Uterus (tissue), 4 donors: ENCODE measurements around the gene RUNX1. TPM values are rescaled to one million over a fixed set of nuclear protein-coding genes. Genes with fewer than 3 reads are reported as not detected.

Experiments
- DNase-seq, 2 donors: peaks; one replicate each; pipeline ENCODE4 v3.0.0-alpha.2; 2019 to 2020
- H3K27ac ChIP-seq, 2 donors: fragments of 200-600 bp; sonication (generic); 1 replicate in 1 of 2; 2 replicates in 1 of 2; pipeline ENCODE4 v1.5.1; 2016 to 2018
- H3K27me3 ChIP-seq, 2 donors: fragments of 200-600 bp; sonication (generic); one replicate each; pipeline ENCODE4 v1.5.1; 2018 to 2019; ENCODE audit warnings: control low read depth in 1 of 2
- H3K36me3 ChIP-seq, 2 donors: fragments of 200-600 bp; sonication (generic); one replicate each; pipeline ENCODE4 v1.5.1; 2019; ENCODE audit warnings: control low read depth in 1 of 2
- H3K4me1 ChIP-seq, 2 donors: fragments of 200-600 bp; sonication (generic); one replicate each; pipeline ENCODE4 v1.5.1; 2018 to 2019; ENCODE audit warnings: control low read depth in 1 of 2
- H3K4me3 ChIP-seq, 2 donors: fragments of 200-600 bp; sonication (generic); 1 replicate in 1 of 2; 2 replicates in 1 of 2; pipeline ENCODE4 v1.5.1; 2018 to 2019; ENCODE audit warnings: mild to moderate bottlenecking in 1 of 2
- H3K9me3 ChIP-seq, 2 donors: fragments of 200-600 bp; sonication (generic); one replicate each; pipeline ENCODE4 v1.5.1; 2019; ENCODE audit warnings: control low read depth in 1 of 2
- POLR2A ChIP-seq, 2 donors: fragments of 450-650 bp; IDR thresholded peaks; one replicate each; pipeline ENCODE4 v1.6.1; 2016; ENCODE audit warnings: antibody characterized with exemption in 2 of 2, mild to moderate bottlenecking in 1 of 2, moderate library complexity in 1 of 2
- intact Hi-C: fragments of 100-400 bp; cut with DNase I; formaldehyde crosslinking; loops from one replicate; pipeline ENCODE4 v1.15.1; 2023; ENCODE audit warnings: low total_unique reads
- total RNA-seq, 4 donors: library from RNA; depleted of rRNA in 3 of 4; stranded (reverse); fragments of >200 nt in 3 of 4; gene quantifications; one replicate each; pipeline versions ENCODE4 v1.1.0 to v1.2.4, GENCODE V29; 2014 to 2023
- TF ChIP-seq, protein P1 (sequence below), 4 experiments: fragments of 200-600 bp in 2 of 4; fragments of 450-650 bp in 2 of 4; sonication (generic) in 2 of 4; IDR thresholded peaks; one replicate each; pipeline ENCODE4 v1.5.1; 2016 to 2019; ENCODE audit warnings: antibody characterized with exemption in 4 of 4, mild to moderate bottlenecking in 2 of 4, moderate library complexity in 1 of 4
- donor health status: DM: yes; HTN: yes; CAD: no.

RUNX1 gene
- total RNA-seq, 4 donors from 2014 or later, result under 0.01 to 13.2 (median 8.7) TPM

DNA sequence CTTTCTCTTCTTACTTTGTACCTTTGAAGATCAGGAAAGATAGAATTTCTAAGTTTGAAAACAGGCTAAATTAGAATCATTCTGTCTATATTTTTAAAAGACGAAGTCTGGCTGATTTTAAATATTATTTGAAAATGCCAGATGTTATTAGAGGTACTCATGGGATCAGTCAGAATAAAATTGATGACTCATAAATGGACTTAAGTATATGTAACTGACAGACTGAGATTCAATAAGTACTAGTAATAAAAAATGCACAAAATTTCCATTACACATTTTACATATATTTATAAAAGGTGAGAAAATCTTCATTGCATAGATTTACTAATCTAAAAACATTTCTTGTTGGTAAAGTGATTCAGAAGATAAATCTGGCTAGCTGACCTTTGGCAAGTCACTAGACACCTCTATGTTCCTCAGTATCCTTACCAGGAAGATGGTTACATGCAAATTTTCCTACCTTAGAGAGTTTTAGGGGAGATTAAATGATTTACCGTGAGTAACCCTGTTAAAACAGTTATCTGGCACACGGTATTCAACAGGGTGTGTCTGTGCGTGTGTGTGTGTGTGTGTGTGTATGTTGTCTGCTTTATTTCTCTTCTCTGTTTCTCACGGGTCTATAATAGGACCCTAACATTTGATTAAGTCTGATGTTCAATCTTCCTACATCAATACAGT lies 189.0 kb downstream of the RUNX1 start:
- TF ChIP-seq, protein P1, sequence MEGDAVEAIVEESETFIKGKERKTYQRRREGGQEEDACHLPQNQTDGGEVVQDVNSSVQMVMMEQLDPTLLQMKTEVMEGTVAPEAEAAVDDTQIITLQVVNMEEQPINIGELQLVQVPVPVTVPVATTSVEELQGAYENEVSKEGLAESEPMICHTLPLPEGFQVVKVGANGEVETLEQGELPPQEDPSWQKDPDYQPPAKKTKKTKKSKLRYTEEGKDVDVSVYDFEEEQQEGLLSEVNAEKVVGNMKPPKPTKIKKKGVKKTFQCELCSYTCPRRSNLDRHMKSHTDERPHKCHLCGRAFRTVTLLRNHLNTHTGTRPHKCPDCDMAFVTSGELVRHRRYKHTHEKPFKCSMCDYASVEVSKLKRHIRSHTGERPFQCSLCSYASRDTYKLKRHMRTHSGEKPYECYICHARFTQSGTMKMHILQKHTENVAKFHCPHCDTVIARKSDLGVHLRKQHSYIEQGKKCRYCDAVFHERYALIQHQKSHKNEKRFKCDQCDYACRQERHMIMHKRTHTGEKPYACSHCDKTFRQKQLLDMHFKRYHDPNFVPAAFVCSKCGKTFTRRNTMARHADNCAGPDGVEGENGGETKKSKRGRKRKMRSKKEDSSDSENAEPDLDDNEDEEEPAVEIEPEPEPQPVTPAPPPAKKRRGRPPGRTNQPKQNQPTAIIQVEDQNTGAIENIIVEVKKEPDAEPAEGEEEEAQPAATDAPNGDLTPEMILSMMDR (IDR thresholded peaks at IDR 0.05), result no peak
- no peak for TF ChIP-seq POLR2A (IDR thresholded peaks at IDR 0.05)
- DNase-seq, result no peak
- H3K27ac ChIP-seq, result no peak overlapping the region
- H3K27me3 ChIP-seq, result no peaks in the 10 kb centered on the region
- H3K9me3 ChIP-seq, result no peaks in the 10 kb centered on the region
- intact Hi-C loops, result no loop called here
- no peaks in the 10 kb centered on the region for H3K4me1 ChIP-seq
- H3K36me3 ChIP-seq, result no peaks in the 10 kb centered on the region
- H3K4me3 ChIP-seq, result no peak overlapping the region

DNA sequence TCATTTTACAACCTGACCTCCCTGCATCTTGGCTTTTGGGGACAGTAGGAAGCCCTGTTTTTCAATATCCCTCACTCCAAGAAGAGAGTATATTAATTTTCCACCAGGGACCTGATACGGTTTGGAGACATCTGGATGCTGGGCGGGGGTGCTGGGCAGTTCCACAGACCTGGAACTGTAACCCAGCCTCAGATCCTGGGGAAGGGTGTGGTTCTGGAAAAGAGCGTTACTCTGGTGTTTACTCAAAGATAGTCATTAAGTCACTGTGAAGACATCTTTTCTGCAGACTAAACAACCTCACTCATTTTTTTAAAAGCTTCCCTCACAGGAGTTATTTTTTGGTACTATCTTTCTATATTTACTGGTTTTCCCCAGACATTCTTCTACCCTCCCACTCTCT lies 190.5 kb downstream of the RUNX1 start:
- H3K4me3 ChIP-seq, result no peak overlapping the region
- intact Hi-C loops, result no loop called here
- no peaks in the 10 kb centered on the region for H3K9me3 ChIP-seq
- no peak for DNase-seq
- TF ChIP-seq POLR2A (IDR thresholded peaks at IDR 0.05), result no peak
- TF ChIP-seq, protein P1 (IDR thresholded peaks at IDR 0.05), result no peak
- H3K27ac ChIP-seq, result no peak overlapping the region
- no peaks in the 10 kb centered on the region for H3K27me3 ChIP-seq
- H3K36me3 ChIP-seq, result no peaks in the 10 kb centered on the region
- H3K4me1 ChIP-seq, result no peaks in the 10 kb centered on the region

DNA sequence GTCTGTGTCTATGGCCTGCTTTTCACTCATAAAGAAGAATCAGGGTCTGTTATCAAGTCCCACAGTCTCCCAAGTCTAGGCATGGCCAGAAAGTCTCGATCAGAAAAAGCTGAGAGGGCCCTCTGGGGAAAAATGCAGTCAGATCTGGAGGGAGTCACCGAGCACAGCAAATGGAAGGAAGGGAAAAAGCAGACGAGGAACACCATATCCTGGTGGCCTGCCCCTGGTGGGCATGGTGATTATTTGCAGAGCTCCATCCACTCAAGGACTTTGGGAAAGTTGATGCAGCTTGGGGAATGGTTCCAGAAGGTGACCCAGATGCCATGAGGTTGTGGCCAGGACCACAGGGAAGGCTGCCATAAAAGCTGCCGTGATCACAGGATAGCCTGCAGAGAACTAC lies 191.2 kb downstream of the RUNX1 start:
- Histone ChIP-seq H3K27me3 (no peaks in the 10 kb centered on the region), H3K4me3 (no peak overlapping the region), H3K4me1 (no peaks in the 10 kb centered on the region), H3K36me3 (no peaks in the 10 kb centered on the region), H3K27ac (no peak overlapping the region), H3K9me3 (no peaks in the 10 kb centered on the region)
- DNase-seq, result no peak
- intact Hi-C loops, result no loop called here
- TF ChIP-seq, protein P1 (IDR thresholded peaks at IDR 0.05), result no peak
- no peak for TF ChIP-seq POLR2A (IDR thresholded peaks at IDR 0.05)

DNA sequence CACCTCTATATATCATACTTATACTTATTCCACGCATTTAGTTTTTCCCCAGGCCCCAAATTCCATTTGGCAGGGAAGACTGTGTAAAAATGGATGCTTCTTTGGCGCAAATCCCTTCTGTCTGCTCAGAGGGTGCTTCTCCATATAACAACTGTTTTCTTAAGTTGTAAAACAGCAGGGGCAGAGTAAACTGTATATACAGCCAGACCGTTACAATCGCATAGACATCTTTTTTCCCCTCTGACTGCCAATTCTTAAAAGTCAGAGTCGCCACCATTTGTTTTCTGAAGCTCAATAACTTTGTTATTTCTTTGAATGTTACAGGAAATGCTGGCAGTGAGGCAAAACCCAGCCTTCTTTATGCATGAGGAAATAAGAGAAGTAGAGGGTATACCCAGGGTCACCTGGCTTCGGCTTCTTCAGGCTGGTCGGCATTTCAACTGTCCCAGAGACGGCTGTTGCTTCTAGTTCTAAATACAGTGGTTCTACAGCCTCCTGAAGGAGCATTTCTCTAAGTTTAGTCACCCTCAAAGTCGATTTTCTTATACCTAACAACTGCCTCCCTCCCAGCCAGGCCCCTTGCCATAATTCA lies 191.9 kb downstream of the RUNX1 start:
- intact Hi-C loops, result no loop called here
- Histone ChIP-seq H3K4me1 (no peaks in the 10 kb centered on the region), H3K4me3 (no peak overlapping the region), H3K9me3 (no peaks in the 10 kb centered on the region), H3K27ac (no peak overlapping the region), H3K27me3 (no peaks in the 10 kb centered on the region), H3K36me3 (no peaks in the 10 kb centered on the region)
- TF ChIP-seq, protein P1 (IDR thresholded peaks at IDR 0.05), result no peak
- no peak for TF ChIP-seq POLR2A (IDR thresholded peaks at IDR 0.05)
- DNase-seq, result no peak

DNA sequence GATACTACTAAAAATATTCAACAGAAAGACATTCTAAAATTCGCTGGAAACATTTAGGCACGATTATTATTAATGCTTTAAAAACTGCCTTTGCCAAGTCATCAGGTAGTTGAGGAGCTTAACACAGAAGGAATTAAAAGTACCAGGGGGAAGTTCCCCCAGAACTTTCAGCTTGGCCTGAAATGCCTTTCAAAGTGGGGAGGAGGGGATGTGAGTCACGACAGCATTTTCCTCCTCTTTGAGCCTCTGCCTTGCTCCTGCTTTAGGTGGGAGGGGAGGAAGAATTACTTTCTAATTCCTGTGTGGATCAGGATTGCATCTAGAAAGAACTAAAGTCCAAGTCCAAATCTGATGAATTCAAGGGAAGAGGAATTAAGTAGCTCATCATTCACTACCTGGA lies 196.7 kb downstream of the RUNX1 start:
- Histone ChIP-seq H3K9me3 (no peaks in the 10 kb centered on the region), H3K4me3 (no peak overlapping the region), H3K36me3 (no peaks in the 10 kb centered on the region), H3K27me3 (no peaks in the 10 kb centered on the region), H3K4me1 (no peaks in the 10 kb centered on the region), H3K27ac (no peak overlapping the region)
- no peak for DNase-seq
- intact Hi-C loops, result no loop called here
- TF ChIP-seq POLR2A (IDR thresholded peaks at IDR 0.05), result no peak
- TF ChIP-seq, protein P1 (IDR thresholded peaks at IDR 0.05), result no peak
